Measurements from ENCODE around the gene CNKSR2.

- TF ChIP-seq, protein P1, sequence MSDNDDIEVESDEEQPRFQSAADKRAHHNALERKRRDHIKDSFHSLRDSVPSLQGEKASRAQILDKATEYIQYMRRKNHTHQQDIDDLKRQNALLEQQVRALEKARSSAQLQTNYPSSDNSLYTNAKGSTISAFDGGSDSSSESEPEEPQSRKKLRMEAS (IDR thresholded peaks at IDR 0.05), result no peak
- TF ChIP-seq SIN3A (IDR thresholded peaks at IDR 0.05; ENCODE audit: low read depth), result no peak
- no peak for TF ChIP-seq CTCF (IDR thresholded peaks at IDR 0.05 in 2 of 3, conservative IDR thresholded peaks at IDR 0.05 in 1 of 3; ENCODE audit: borderline replicate concordance in 1 of 3, insufficient read depth in 1 of 3, low read depth in 2 of 3, low read length in 2 of 3)
- TF ChIP-seq ZFX (IDR thresholded peaks at IDR 0.05), result no peak
- no peak for TF ChIP-seq POLR2A (IDR thresholded peaks at IDR 0.05; ENCODE audit: borderline replicate concordance, extremely low read depth, insufficient read depth, insufficient read length)
- no peak for TF ChIP-seq EZH2 (IDR thresholded peaks at IDR 0.05)
- no peak for TF ChIP-seq ELF1 (IDR thresholded peaks at IDR 0.05; ENCODE audit: borderline replicate concordance, low read depth)
- no peak for TF ChIP-seq EZH2phosphoT487 (IDR thresholded peaks at IDR 0.05; ENCODE audit: borderline replicate concordance)
- TF ChIP-seq, protein P2, sequence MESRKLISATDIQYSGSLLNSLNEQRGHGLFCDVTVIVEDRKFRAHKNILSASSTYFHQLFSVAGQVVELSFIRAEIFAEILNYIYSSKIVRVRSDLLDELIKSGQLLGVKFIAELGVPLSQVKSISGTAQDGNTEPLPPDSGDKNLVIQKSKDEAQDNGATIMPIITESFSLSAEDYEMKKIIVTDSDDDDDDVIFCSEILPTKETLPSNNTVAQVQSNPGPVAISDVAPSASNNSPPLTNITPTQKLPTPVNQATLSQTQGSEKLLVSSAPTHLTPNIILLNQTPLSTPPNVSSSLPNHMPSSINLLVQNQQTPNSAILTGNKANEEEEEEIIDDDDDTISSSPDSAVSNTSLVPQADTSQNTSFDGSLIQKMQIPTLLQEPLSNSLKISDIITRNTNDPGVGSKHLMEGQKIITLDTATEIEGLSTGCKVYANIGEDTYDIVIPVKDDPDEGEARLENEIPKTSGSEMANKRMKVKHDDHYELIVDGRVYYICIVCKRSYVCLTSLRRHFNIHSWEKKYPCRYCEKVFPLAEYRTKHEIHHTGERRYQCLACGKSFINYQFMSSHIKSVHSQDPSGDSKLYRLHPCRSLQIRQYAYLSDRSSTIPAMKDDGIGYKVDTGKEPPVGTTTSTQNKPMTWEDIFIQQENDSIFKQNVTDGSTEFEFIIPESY (IDR thresholded peaks at IDR 0.05; ENCODE audit: extremely low read depth, insufficient replicate concordance, low read length), result no peak
Observed at GRCh38 chrX:21412029-21412428, 37.8 kb downstream of the CNKSR2 start.

Measured in HCT116 (cell line).